OCI-LY1 (cell line): Measurements from ENCODE around the gene RGS7BP.

Experiments
- EZH2 ChIP-seq: fragments of 200-600 bp; sonication (generic), shearing (Covaris generic); IDR thresholded peaks from 2 replicates; pipeline ENCODE4 v1.8.0; 2017; ENCODE audit warnings: borderline replicate concordance, mixed run types, mild to moderate bottlenecking, antibody characterized with exemption, low read length, moderate library complexity, mixed read lengths
- TF ChIP-seq, protein P1 (sequence below): fragments of 200-600 bp; sonication (generic), shearing (Covaris generic); IDR thresholded peaks from 2 replicates; pipeline ENCODE4 v1.5.1; 2017; ENCODE audit warnings: mild to moderate bottlenecking, antibody characterized with exemption, low read length, moderate library complexity, mixed read lengths

DNA sequence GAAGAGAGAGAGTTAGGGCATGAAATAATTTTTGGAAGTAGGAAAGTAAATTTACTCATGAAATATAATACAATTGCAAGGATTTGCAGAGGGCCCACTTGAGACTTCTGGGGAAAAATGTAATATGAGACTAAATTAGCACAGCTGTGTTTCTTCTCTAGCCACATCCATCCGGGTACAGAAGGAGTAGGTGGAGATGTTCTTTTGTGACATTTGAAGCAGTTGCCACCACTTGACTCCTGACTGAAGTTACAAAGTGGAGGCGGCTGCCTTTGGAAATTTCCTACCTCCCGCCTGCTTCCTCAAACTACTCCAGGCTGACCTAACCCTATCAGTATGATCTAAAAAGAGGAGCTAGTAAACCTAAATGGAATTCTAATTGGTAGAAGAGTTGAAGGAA is 126.4 kb downstream of the RGS7BP start:
- TF ChIP-seq, protein P1, sequence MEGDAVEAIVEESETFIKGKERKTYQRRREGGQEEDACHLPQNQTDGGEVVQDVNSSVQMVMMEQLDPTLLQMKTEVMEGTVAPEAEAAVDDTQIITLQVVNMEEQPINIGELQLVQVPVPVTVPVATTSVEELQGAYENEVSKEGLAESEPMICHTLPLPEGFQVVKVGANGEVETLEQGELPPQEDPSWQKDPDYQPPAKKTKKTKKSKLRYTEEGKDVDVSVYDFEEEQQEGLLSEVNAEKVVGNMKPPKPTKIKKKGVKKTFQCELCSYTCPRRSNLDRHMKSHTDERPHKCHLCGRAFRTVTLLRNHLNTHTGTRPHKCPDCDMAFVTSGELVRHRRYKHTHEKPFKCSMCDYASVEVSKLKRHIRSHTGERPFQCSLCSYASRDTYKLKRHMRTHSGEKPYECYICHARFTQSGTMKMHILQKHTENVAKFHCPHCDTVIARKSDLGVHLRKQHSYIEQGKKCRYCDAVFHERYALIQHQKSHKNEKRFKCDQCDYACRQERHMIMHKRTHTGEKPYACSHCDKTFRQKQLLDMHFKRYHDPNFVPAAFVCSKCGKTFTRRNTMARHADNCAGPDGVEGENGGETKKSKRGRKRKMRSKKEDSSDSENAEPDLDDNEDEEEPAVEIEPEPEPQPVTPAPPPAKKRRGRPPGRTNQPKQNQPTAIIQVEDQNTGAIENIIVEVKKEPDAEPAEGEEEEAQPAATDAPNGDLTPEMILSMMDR, result no peak
- no peak for TF ChIP-seq EZH2
